HG03066 (cell line): ENCODE data around the gene IL18BP.

Source experiments
- ATAC-seq: cut with Tn5 transposase; IDR thresholded peaks from one replicate; pipeline ENCODE4 v1.9.1; 2021; ENCODE audit warnings: low read depth; ENCODE audit not compliant: unreplicated experiment

IL18BP gene

GRCh38 chr11:72040491-72041363 lies 42.0 kb downstream of the IL18BP start:
- ATAC-seq = no peak

DNA sequence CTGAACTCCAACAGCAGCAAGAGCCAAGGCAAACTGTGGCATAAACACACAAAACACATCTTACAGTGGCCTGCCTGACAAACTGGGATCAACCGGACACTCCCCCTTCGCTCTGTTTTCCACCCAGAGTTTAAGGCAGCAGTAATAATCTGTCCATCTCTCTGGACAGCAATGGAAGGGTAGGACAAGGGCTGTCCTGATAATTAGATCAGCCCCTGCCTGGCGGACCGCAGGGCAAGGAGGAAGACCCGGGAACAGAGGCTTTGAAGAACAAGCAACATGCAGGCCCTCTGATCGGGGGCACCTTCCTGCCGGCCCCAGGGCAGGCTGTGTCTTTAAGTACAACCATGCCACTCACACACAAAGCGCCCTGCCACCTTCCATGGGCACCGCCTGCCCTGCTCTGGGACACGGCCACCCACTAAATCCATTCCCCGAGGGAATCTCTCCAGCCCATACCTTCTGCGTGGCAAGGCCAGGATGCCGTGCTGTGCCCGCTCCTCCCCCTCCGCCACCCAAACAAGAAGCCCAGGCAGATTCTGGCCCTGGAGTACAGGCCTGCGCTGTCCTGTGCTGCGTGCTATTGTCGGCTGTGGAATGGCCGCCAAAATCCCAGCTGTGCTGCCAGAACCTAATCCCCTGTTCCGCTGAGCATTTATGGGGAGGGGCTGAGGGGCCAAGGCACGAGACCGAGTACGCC lies 42.8 kb downstream of the IL18BP start:
- no peak for ATAC-seq

DNA sequence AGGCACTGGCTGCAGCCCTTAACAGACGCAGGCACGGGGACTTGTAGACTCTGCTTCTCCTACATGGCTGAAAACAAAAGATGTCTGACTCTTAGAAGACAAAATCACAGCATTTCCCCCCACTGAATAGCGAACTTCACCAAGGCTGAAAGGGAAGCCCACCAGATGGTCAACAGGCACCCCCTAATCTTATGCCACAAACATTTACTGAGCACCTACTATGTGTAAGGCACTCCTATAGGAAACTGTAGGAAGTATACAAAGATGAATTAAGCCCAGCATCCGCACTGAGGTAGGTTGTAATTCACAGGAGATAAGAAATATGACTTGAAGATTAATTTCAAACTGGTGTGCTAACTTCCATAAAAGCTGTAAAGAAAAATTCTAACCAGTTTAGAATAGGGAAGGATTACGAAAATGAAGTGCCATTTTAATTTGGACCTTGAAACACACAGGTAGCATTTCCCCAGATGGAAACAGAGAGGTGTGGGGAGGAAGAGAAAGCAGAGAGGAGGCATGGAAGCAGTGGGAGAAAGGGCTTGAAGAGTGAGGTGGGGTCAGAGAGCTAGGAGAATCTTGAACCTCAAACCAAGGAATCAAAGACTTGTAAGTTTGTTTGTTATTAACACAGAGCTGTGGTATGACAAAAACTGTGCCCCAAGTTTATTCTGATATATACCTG lies 43.5 kb downstream of the IL18BP start:
- ATAC-seq = no peak

GRCh38 chr11:72045849-72046248 lies 47.1 kb downstream of the IL18BP start:
- ATAC-seq = no peak

DNA sequence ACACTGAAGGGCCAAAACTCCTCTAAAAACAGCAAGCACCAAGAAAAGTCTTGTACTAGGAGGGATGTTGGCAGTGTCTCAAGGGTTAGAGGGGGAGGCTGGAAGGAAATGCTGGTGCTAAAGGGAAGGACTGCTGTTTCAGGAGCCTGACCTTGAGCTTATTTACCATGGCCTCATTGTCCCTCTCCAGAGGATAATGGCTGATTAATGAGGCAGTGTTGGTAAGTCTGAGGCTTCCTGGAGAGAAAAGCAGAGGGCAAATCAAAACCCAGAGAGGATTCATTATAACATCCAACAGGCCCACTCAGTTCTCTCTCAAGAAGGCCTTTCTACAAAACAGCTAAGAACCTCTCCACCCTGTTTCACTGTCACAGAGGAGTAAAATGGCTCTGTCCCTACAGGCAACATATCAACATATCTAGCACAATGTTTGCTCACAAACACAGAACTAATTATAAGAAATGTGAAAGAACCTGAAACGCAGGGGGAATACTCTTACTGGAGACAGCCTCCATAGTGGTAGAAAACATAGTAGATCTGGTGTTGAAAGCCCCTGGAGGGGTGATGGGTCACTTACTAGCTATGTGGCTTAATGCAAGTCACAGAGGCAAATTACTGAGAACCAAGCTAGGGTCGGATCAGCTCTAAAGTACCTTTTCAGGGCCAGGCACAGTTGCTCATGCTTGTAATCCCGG lies 50.2 kb downstream of the IL18BP start:
- ATAC-seq = no peak
